ENCODE data around the gene EPC2. TPM values are rescaled to one million over a fixed set of nuclear protein-coding genes. Genes with fewer than 3 reads are reported as not detected.

The EPC2 gene
- total and polyA plus RNA-seq, 2 experiments from 2014 or later: 6.3 to 27.0 TPM

- H3K36me3 ChIP-seq (ENCODE audit: insufficient read depth): no peaks in the 10 kb centered on the region
- Mint-ChIP-seq H3K27ac (no peak overlapping the region), H3K27me3 (ENCODE audit: insufficient read depth, low read depth, poor library complexity) (peaks cover 4% of the 10 kb centered on the region), H3K36me3 (ENCODE audit: low read depth) (peaks cover 16% of the 10 kb centered on the region), H3K4me3 (no peak overlapping the region), H3K9me3 (no peaks in the 10 kb centered on the region), H3K4me1 (peaks cover 52% of the 10 kb centered on the region)
- H3K79me2 ChIP-seq (replicated peaks; ENCODE audit: insufficient read depth): peaks cover 100% of the 10 kb centered on the region
- no peak overlapping the region for H2AFZ ChIP-seq
- H3K4me3 ChIP-seq: no peak overlapping the region
- H3K9me2 ChIP-seq (ENCODE audit: insufficient read depth): peaks cover 10% of the 10 kb centered on the region; the same call in 1 of the 2 replicates
- H3K27me3 ChIP-seq (ENCODE audit: insufficient read depth): no peaks in the 10 kb centered on the region
- H3K27ac ChIP-seq (ENCODE audit: low read depth): no peak overlapping the region
- peaks cover 6% of the 10 kb centered on the region; the same call in 1 of the 2 replicates for H4K20me1 ChIP-seq (replicated peaks; ENCODE audit: insufficient read depth)
- H3F3A ChIP-seq (replicated peaks; ENCODE audit: low read depth): no peaks in the 10 kb centered on the region
- H3K4me1 ChIP-seq (ENCODE audit: insufficient read depth): peaks cover 32% of the 10 kb centered on the region
- DNase-seq (ENCODE audit: low spot score): no peak
- TF ChIP-seq NANOG (IDR thresholded peaks at IDR 0.05; ENCODE audit: borderline replicate concordance) (no peak), REST (IDR thresholded peaks at IDR 0.05; ENCODE audit: unreplicated experiment) (no peak), CTCF (conservative IDR thresholded peaks at IDR 0.05; ENCODE audit: low read depth in 2 of 2) (no peak), ZNF114 (CRISPR knock-in tag; IDR thresholded peaks at IDR 0.05) (no peak), JUNB (IDR thresholded peaks at IDR 0.05; ENCODE audit: unreplicated experiment) (no peak), EZH2 (IDR thresholded peaks at IDR 0.05; ENCODE audit: low read depth, unreplicated experiment) (no peak), ZNF331 (CRISPR knock-in tag; IDR thresholded peaks at IDR 0.05; ENCODE audit: low read depth) (no peak), EZH2phosphoT487 (IDR thresholded peaks at IDR 0.05; ENCODE audit: unreplicated experiment) (no peak), POLR2AphosphoS5 (IDR thresholded peaks at IDR 0.05; ENCODE audit: low read depth) (no peak), CREB1 (CRISPR knock-in tag; IDR thresholded peaks at IDR 0.05; ENCODE audit: low read depth) (no peak), STAT1 (IDR thresholded peaks at IDR 0.05; ENCODE audit: unreplicated experiment) (no peak)
- TF ChIP-seq, protein P1, sequence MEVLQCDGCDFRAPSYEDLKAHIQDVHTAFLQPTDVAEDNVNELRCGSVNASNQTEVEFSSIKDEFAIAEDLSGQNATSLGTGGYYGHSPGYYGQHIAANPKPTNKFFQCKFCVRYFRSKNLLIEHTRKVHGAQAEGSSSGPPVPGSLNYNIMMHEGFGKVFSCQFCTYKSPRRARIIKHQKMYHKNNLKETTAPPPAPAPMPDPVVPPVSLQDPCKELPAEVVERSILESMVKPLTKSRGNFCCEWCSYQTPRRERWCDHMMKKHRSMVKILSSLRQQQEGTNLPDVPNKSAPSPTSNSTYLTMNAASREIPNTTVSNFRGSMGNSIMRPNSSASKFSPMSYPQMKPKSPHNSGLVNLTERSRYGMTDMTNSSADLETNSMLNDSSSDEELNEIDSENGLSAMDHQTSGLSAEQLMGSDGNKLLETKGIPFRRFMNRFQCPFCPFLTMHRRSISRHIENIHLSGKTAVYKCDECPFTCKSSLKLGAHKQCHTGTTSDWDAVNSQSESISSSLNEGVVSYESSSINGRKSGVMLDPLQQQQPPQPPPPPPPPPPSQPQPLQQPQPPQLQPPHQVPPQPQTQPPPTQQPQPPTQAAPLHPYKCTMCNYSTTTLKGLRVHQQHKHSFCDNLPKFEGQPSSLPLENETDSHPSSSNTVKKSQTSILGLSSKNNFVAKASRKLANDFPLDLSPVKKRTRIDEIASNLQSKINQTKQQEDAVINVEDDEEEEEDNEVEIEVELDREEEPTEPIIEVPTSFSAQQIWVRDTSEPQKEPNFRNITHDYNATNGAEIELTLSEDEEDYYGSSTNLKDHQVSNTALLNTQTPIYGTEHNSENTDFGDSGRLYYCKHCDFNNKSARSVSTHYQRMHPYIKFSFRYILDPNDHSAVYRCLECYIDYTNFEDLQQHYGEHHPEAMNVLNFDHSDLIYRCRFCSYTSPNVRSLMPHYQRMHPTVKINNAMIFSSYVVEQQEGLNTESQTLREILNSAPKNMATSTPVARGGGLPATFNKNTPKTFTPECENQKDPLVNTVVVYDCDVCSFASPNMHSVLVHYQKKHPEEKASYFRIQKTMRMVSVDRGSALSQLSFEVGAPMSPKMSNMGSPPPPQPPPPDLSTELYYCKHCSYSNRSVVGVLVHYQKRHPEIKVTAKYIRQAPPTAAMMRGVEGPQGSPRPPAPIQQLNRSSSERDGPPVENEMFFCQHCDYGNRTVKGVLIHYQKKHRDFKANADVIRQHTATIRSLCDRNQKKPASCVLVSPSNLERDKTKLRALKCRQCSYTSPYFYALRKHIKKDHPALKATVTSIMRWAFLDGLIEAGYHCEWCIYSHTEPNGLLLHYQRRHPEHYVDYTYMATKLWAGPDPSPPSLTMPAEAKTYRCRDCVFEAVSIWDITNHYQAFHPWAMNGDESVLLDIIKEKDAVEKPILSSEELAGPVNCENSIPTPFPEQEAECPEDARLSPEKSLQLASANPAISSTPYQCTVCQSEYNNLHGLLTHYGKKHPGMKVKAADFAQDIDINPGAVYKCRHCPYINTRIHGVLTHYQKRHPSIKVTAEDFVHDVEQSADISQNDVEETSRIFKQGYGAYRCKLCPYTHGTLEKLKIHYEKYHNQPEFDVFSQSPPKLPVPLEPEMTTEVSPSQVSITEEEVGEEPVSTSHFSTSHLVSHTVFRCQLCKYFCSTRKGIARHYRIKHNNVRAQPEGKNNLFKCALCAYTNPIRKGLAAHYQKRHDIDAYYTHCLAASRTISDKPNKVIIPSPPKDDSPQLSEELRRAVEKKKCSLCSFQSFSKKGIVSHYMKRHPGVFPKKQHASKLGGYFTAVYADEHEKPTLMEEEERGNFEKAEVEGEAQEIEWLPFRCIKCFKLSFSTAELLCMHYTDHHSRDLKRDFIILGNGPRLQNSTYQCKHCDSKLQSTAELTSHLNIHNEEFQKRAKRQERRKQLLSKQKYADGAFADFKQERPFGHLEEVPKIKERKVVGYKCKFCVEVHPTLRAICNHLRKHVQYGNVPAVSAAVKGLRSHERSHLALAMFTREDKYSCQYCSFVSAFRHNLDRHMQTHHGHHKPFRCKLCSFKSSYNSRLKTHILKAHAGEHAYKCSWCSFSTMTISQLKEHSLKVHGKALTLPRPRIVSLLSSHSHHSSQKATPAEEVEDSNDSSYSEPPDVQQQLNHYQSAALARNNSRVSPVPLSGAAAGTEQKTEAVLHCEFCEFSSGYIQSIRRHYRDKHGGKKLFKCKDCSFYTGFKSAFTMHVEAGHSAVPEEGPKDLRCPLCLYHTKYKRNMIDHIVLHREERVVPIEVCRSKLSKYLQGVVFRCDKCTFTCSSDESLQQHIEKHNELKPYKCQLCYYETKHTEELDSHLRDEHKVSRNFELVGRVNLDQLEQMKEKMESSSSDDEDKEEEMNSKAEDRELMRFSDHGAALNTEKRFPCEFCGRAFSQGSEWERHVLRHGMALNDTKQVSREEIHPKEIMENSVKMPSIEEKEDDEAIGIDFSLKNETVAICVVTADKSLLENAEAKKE (CRISPR knock-in tag; IDR thresholded peaks at IDR 0.05): no peak
- TF ChIP-seq, protein P2, sequence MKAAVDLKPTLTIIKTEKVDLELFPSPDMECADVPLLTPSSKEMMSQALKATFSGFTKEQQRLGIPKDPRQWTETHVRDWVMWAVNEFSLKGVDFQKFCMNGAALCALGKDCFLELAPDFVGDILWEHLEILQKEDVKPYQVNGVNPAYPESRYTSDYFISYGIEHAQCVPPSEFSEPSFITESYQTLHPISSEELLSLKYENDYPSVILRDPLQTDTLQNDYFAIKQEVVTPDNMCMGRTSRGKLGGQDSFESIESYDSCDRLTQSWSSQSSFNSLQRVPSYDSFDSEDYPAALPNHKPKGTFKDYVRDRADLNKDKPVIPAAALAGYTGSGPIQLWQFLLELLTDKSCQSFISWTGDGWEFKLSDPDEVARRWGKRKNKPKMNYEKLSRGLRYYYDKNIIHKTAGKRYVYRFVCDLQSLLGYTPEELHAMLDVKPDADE (IDR thresholded peaks at IDR 0.05): no peak
- H3K4me2 ChIP-seq: no peak overlapping the region
- no peak for ATAC-seq
Observed at GRCh38 chr2:148719195-148719749, 74.7 kb downstream of the EPC2 start.

Data from GM23338 (cell line).